Measurements from ENCODE around the gene SLK.

GRCh38 chr10:104021246-104021645 lies 54.3 kb downstream of the SLK start:
- no peak for TF ChIP-seq POLR2A (IDR thresholded peaks at IDR 0.05)
- no peak for TF ChIP-seq CTCF (IDR thresholded peaks at IDR 0.05)
